ENCODE data around the gene NSMCE1. TPM values are rescaled to one million over a fixed set of nuclear protein-coding genes. Genes with fewer than 3 reads are reported as not detected.

Gene NSMCE1
- total and polyA plus RNA-seq, 5 experiments from 2014 or later: 81.8 to 209 (median 177) TPM

DNA sequence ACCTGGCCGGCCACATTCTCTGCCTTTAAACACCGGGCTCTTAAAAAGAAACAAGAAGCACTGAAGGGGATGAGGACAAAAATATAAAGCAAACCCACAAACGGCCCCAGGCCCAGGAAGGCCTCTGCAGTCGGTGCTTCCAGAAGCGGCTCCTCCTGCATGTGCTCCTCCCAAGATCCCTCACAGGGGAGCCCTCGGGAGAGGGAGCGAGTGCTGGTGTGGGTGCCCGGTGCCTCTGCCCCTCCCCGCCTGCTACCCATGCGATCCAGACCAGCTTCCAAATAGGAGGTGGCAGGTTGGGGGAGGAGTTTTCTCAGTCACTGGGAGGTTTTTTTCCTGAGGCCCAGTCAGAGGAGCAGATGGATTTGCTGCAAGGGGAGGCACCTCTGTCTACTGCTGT, 49.4 kb downstream of the NSMCE1 start:
- DNase-seq (no peak), ATAC-seq (no peak)
- Mint-ChIP-seq H3K9me3 (no peaks in the 10 kb centered on the region), H3K4me3 (no peak overlapping the region), H3K36me3 (peaks cover 4 to 37% (median 18%) of the 10 kb centered on the region in 3 donors), H3K4me1 (peaks cover 3 to 5% (median 4%) of the 10 kb centered on the region in 4 donors), H3K27me3 (no peaks in the 10 kb centered on the region), H3K27ac (peak overlapping the region in 4 of 10 donors; percentile 31 to 80 (median 46))
- POLR2A ChIA-PET: interaction anchor here (1.7 kb wide), 1 partner anchor 16 kb away, joined by 6 read pairs; the partner anchor contains the start of gene KDM8

DNA sequence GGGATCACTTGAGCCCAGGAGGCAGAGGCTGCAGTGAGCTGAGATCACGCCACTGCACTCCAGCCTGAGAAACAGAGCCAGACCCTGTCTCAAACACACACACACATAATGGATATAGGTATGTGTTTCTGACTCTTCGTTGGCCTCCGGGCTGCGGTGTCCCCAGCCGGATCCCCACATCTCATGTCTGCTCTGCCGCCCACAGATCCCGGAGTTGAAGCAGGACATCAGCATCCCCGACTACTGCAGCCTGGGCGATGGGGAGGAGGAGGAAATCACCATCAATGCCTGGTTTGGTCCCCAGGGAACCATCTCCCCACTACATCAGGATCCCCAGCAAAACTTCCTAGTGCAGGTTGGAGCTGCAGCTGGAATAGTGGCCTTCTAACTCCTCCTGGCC, 49.8 kb downstream of the NSMCE1 start:
- peak overlapping the region in 3 of 10 donors; percentile 31 to 80 (median 40) for H3K27ac Mint-ChIP-seq
- POLR2A ChIA-PET: interaction anchor here (1.7 kb wide), 1 partner anchor 15 kb away, joined by 6 read pairs; the partner anchor contains the start of gene KDM8
- ATAC-seq: no peak
- H3K4me1 Mint-ChIP-seq: peaks cover 2 to 5% (median 3%) of the 10 kb centered on the region in 4 donors
- no peaks in the 10 kb centered on the region for H3K9me3 Mint-ChIP-seq
- no peak overlapping the region for H3K4me3 Mint-ChIP-seq
- H3K27me3 Mint-ChIP-seq: no peaks in the 10 kb centered on the region
- no peak for DNase-seq
- H3K36me3 Mint-ChIP-seq: peaks cover 8 to 37% (median 18%) of the 10 kb centered on the region in 3 donors

- peaks cover 9 to 44% (median 18%) of the 10 kb centered on the region in 3 donors for H3K36me3 Mint-ChIP-seq
- POLR2A ChIA-PET: no interaction called here
- no peak for DNase-seq
These were observed 51.3 kb downstream of the NSMCE1 start for GRCh38 chr16:27217256-27217655.

DNA sequence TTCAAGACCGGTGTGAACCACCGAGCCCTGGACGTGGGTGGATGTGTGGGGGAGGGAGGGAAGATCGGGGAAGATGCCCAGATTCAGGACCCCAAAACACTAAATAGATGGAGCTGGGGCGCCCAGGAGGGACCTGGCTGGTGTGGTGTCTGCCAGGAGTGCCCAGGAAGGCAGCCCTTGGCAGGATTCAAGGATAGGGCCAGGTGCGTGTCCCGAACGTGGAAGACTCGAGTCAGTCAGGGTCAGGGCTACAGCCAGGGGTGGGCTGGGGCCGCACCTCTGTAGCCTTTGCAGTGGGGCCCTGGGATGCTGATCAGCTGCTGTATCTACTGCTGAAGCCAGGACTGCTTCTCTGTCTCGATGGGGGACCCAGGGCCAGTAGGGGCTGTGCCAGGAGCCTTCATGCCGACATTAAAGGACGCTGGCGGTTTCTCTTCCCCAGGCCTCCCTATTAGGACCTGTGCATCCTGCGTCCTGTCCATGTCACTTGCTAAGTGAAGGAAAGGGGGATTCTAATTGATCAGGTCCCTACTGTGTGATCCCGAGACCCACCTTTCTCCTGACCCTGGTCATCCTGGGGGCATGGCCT, 52.2 kb downstream of the NSMCE1 start:
- H3K4me1 Mint-ChIP-seq: peaks cover 4 to 20% (median 12%) of the 10 kb centered on the region in 4 donors
- H3K27me3 Mint-ChIP-seq: no peaks in the 10 kb centered on the region
- peak overlapping the region in 1 of 10 donors; percentile 72 for H3K27ac Mint-ChIP-seq
- no peaks in the 10 kb centered on the region for H3K9me3 Mint-ChIP-seq
- POLR2A ChIA-PET: interaction anchor here (0.6 kb wide), 1 partner anchor 23 kb away, joined by 3 read pairs; no protein-coding TSS in a partner anchor
- DNase-seq (no peak), ATAC-seq (no peak)
- peaks cover 9 to 44% (median 18%) of the 10 kb centered on the region in 3 donors for H3K36me3 Mint-ChIP-seq
- no peak overlapping the region for H3K4me3 Mint-ChIP-seq

More at GRCh38 chr16:27217256-27217655, 51.3 kb downstream of the NSMCE1 start:
- Mint-ChIP-seq H3K4me3 (no peak overlapping the region), H3K9me3 (no peaks in the 10 kb centered on the region), H3K27me3 (no peaks in the 10 kb centered on the region), H3K4me1 (peaks cover 4 to 16% (median 11%) of the 10 kb centered on the region in 4 donors), H3K27ac (no peak overlapping the region)
- no peak for ATAC-seq

GRCh38 chr16:27215660-27216059, 52.9 kb downstream of the NSMCE1 start:
- Mint-ChIP-seq H3K27me3 (no peaks in the 10 kb centered on the region), H3K27ac (peak overlapping the region in 2 of 10 donors; percentile 33 to 80), H3K36me3 (peaks cover 9 to 47% (median 24%) of the 10 kb centered on the region in 3 donors), H3K9me3 (no peaks in the 10 kb centered on the region), H3K4me3 (no peak overlapping the region), H3K4me1 (peaks cover 4 to 26% (median 16%) of the 10 kb centered on the region in 4 donors)
- POLR2A ChIA-PET: interaction anchor here (0.6 to 1.7 kb wide), 4 partner anchors 10 to 22 kb away, joined by 3 to 6 read pairs (median 4); no protein-coding TSS in a partner anchor
- DNase-seq: no peak
- no peak for ATAC-seq

DNA sequence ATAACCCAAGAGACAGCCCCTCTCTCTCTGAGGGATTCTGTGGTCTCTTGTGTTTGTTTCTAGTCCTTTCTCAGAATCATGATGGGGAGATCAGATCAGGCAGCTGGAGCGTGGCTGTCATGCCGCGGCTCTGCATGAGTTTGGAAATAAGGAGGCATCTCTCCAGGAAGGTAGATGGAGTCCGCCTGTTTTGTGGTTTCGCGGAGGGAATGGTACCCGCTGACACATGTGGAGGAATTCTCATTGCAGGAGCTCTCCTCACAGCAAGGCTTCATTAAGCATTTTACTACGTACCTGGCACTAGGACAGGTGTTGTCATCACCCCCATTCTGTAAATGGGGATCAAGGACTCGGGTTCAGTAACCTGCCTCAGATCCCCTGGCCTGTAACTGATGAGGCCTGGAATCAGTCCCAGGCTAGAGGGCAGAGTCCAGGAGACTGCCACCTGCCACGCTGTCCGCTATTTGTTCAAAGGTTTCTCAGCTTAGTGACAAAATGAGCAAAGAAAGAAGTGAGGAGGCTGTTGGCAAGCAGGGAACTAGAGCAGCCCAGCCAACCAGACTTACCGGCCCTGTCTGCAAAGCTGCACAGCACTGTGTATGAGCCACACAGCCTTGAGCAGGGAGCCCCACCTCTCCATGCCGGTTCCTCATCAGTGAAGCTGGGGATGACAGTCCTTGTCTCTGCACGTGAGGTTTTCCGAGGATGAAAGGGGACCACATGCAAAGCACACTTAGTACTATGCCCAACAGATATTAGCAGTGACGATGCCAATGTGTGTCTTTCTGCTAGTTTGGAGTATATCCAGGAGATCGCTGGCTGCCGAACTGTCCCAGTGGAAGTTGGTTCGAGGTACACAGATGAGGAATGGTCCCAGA, 54.2 kb downstream of the NSMCE1 start:
- no peak for DNase-seq
- POLR2A ChIA-PET: interaction anchor here (1.0 to 1.7 kb wide), 3 partner anchors 10 to 16 kb away, joined by 3 to 6 read pairs (median 3); partner anchors contain the start of gene KDM8
- ATAC-seq: no peak
- peaks cover 9 to 50% (median 24%) of the 10 kb centered on the region in 3 donors for H3K36me3 Mint-ChIP-seq
- no peaks in the 10 kb centered on the region for H3K9me3 Mint-ChIP-seq
- peaks cover 4 to 37% (median 16%) of the 10 kb centered on the region in 4 donors for H3K4me1 Mint-ChIP-seq
- peak overlapping the region in 3 of 10 donors; percentile 31 to 93 (median 79) for H3K27ac Mint-ChIP-seq
- no peaks in the 10 kb centered on the region for H3K27me3 Mint-ChIP-seq
- peak overlapping the region in 1 of 10 donors; percentile 26 for H3K4me3 Mint-ChIP-seq

GRCh38 chr16:27211026-27211425, 57.5 kb downstream of the NSMCE1 start:
- peak overlapping the region in 6 of 10 donors; percentile 22 to 42 (median 36) for H3K4me3 Mint-ChIP-seq
- peaks cover 4 to 42% (median 19%) of the 10 kb centered on the region in 4 donors for H3K4me1 Mint-ChIP-seq
- DNase-seq (no peak), ATAC-seq (peak; percentile 35 to 49)
- peaks cover 9 to 41% (median 18%) of the 10 kb centered on the region in 3 donors for H3K36me3 Mint-ChIP-seq
- POLR2A ChIA-PET: interaction anchor here (0.7 to 2.8 kb wide), 9 partner anchors 9 to 157 kb away, joined by 3 to 9 read pairs (median 4); no protein-coding TSS in a partner anchor
- no peaks in the 10 kb centered on the region for H3K9me3 Mint-ChIP-seq
- H3K27ac Mint-ChIP-seq: peak overlapping the region; percentile 38 to 87 (median 80)
- H3K27me3 Mint-ChIP-seq: no peaks in the 10 kb centered on the region

DNA sequence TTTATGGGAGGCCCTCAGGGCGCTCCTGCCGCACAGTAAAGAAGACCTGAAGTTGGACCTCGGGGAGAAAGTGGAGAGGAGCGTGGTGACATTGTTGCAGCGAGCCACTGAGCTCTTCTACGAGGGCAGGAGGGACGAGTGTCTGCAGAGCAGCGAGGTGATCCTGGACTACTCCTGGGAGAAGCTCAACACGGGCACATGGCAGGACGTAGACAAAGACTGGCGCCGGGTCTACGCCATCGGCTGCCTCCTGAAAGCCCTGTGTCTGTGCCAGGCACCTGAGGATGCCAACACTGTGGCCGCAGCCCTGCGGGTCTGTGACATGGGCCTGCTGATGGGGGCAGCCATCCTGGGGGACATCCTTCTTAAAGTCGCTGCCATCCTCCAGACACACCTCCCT, 58.4 kb downstream of the NSMCE1 start:
- POLR2A ChIA-PET: interaction anchor here (0.7 to 2.8 kb wide), 8 partner anchors 12 to 197 kb away, joined by 3 to 9 read pairs (median 4); no protein-coding TSS in a partner anchor
- Mint-ChIP-seq H3K27me3 (no peaks in the 10 kb centered on the region), H3K36me3 (peaks cover 9 to 34% (median 13%) of the 10 kb centered on the region in 3 donors), H3K4me3 (no peak overlapping the region), H3K9me3 (no peaks in the 10 kb centered on the region), H3K4me1 (peaks cover 4 to 45% (median 23%) of the 10 kb centered on the region in 4 donors), H3K27ac (peak overlapping the region in 4 of 10 donors; percentile 13 to 60 (median 26))
- ATAC-seq (no peak), DNase-seq (no peak)

- ATAC-seq: no peak
- no peaks in the 10 kb centered on the region for H3K27me3 Mint-ChIP-seq
- H3K36me3 Mint-ChIP-seq: peaks cover 5 to 29% (median 8%) of the 10 kb centered on the region in 3 donors
- POLR2A ChIA-PET: interaction anchor here (0.9 to 2.8 kb wide), 5 partner anchors 12 to 198 kb away, joined by 3 to 9 read pairs (median 3); no protein-coding TSS in a partner anchor
- peak overlapping the region in 1 of 10 donors; percentile 38 for H3K4me3 Mint-ChIP-seq
- peaks cover 2 to 48% (median 25%) of the 10 kb centered on the region in 4 donors for H3K4me1 Mint-ChIP-seq
- H3K9me3 Mint-ChIP-seq: no peaks in the 10 kb centered on the region
- peak overlapping the region in 3 of 10 donors; percentile 20 to 63 (median 60) for H3K27ac Mint-ChIP-seq
- DNase-seq: no peak
These were observed 59.0 kb downstream of the NSMCE1 start for GRCh38 chr16:27209591-27209990.

- H3K9me3 Mint-ChIP-seq: no peaks in the 10 kb centered on the region
- DNase-seq: no peak
- ATAC-seq: no peak
- H3K27me3 Mint-ChIP-seq: peaks cover 0 to under 1% (median 0%) of the 10 kb centered on the region in 5 donors
- H3K27ac Mint-ChIP-seq: peak overlapping the region in 3 of 10 donors; percentile 9 to 56 (median 25)
- peaks cover 7 to 50% (median 31%) of the 10 kb centered on the region in 4 donors for H3K4me1 Mint-ChIP-seq
- POLR2A ChIA-PET: interaction anchor here (0.6 to 2.8 kb wide), 6 partner anchors 11 to 94 kb away, joined by 3 to 9 read pairs (median 6); no protein-coding TSS in a partner anchor
- peaks cover 1 to 21% (median 5%) of the 10 kb centered on the region in 3 donors for H3K36me3 Mint-ChIP-seq
- H3K4me3 Mint-ChIP-seq: no peak overlapping the region
These were observed 59.8 kb downstream of the NSMCE1 start for GRCh38 chr16:27208796-27209195.

- peaks cover 0 to 3% (median 0%) of the 10 kb centered on the region in 5 donors for H3K27me3 Mint-ChIP-seq
- peaks cover 0 to 17% (median 5%) of the 10 kb centered on the region in 3 donors for H3K36me3 Mint-ChIP-seq
These were observed 60.4 kb downstream of the NSMCE1 start for GRCh38 chr16:27208081-27208680.

More at GRCh38 chr16:27208081-27208680, 60.4 kb downstream of the NSMCE1 start:
- ATAC-seq: no peak
- H3K4me1 Mint-ChIP-seq: peaks cover 7 to 51% (median 31%) of the 10 kb centered on the region in 4 donors
- H3K9me3 Mint-ChIP-seq: no peaks in the 10 kb centered on the region
- DNase-seq: no peak
- POLR2A ChIA-PET: interaction anchor here (0.6 to 1.8 kb wide), 3 partner anchors 12 to 76 kb away, joined by 3 to 9 read pairs (median 4); no protein-coding TSS in a partner anchor
- no peak overlapping the region for H3K4me3 Mint-ChIP-seq
- peak overlapping the region in 3 of 10 donors; percentile 9 to 56 (median 25) for H3K27ac Mint-ChIP-seq

All from naive thymus-derived CD8-positive, alpha-beta T cell (primary cell).